ENCODE data around the gene RGS9BP. TPM values are rescaled to one million over a fixed set of nuclear protein-coding genes. Genes with fewer than 3 reads are reported as not detected.

Gene RGS9BP
- total RNA-seq, 1 experiment from 2014 or later = 0.75 TPM

DNA sequence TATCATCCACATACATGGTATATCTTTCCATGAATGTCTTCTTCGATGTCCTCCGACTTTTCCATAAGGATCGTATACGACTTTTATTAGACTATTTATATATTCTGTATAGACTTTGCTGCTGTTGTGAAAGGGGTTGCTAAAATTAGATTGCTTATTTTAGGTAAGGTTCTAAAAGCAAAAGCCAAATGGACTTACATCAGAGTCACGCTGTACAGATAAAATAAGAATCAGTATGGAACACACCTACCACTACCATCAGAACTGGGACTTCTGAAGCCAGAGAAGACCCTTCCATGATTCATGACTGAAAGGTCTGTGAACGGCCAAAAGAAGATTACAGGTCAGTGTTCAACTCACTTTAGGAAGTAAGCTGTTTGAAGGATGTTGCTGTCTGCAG lies 9.6 kb upstream of the RGS9BP start:
- Histone ChIP-seq H3K27me3 (replicated peaks; ENCODE audit: control insufficient read depth, insufficient read depth, low read length) (no peaks in the 10 kb centered on the region), H3K4me1 (peaks cover 15% of the 10 kb centered on the region), H3K36me3 (ENCODE audit: control insufficient read depth, insufficient read depth, low read length) (peaks cover 1% of the 10 kb centered on the region; the same call in 1 of the 2 replicates), H3K9me3 (no peaks in the 10 kb centered on the region), H3K4me3 (ENCODE audit: low read depth, low read length) (no peak overlapping the region)
- BruUV-seq (replicated peaks) = no TSS peak
- no peak for DNase-seq
- no peak for TF ChIP-seq CTCF (IDR thresholded peaks at IDR 0.05; ENCODE audit: insufficient read depth in 1 of 2, low read depth in 1 of 2, low read length in 1 of 2, severe bottlenecking in 1 of 2, unreplicated experiment in 1 of 2)
- no peaks in the 10 kb centered on the region for H3K9me3 Mint-ChIP-seq (ENCODE audit: unreplicated experiment)
- POLR2A ChIA-PET = no interaction called here
- no peaks in the 10 kb centered on the region for H3K27me3 Mint-ChIP-seq (ENCODE audit: insufficient read depth, unreplicated experiment)
- no peak overlapping the region for H3K4me3 Mint-ChIP-seq (ENCODE audit: unreplicated experiment)
- H3K36me3 Mint-ChIP-seq (ENCODE audit: insufficient read depth, unreplicated experiment) = peaks cover 34% of the 10 kb centered on the region
- intact Hi-C loops (cut with micrococcal nuclease; ENCODE audit: unreplicated experiment) = no loop called here
- H3K4me1 Mint-ChIP-seq (ENCODE audit: low read depth, unreplicated experiment) = peaks cover 13% of the 10 kb centered on the region
- no peak overlapping the region for H3K27ac Mint-ChIP-seq (ENCODE audit: unreplicated experiment)
- CTCF ChIA-PET = interaction anchor here (0.7 kb wide), 1 partner anchor 175 kb away, joined by 5 read pairs; no protein-coding TSS in a partner anchor

DNA sequence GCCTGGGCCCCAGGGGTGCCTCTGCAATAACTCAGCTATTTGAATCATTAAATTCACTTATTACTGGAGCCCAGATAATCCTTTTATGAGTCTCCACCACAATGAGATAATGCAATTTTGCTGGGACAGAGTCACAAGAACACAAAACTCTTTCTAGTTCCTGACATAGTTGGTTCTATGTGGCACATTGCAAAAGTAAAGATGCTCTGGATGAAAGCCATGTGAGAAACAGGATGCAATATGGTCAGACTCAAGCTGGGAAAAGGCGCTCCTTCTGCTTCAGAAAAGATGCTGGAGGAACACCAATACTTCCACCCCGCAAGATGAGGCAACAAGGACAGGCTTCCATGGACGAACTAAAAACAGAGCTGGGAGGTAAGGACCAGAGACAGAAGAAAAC lies 6.3 kb upstream of the RGS9BP start:
- H3K9me3 ChIP-seq = no peaks in the 10 kb centered on the region
- no peaks in the 10 kb centered on the region for H3K27me3 Mint-ChIP-seq (ENCODE audit: insufficient read depth, unreplicated experiment)
- peaks cover 15% of the 10 kb centered on the region for H3K4me1 ChIP-seq
- CTCF ChIA-PET = interaction anchor here (0.6 kb wide), 1 partner anchor 20 kb away, joined by 3 read pairs; no protein-coding TSS in a partner anchor
- intact Hi-C loops (cut with micrococcal nuclease; ENCODE audit: unreplicated experiment) = no loop called here
- H3K4me3 ChIP-seq (ENCODE audit: low read depth, low read length) = no peak overlapping the region
- peaks cover 31% of the 10 kb centered on the region for H3K4me1 Mint-ChIP-seq (ENCODE audit: low read depth, unreplicated experiment)
- H3K36me3 Mint-ChIP-seq (ENCODE audit: insufficient read depth, unreplicated experiment) = peaks cover 35% of the 10 kb centered on the region
- POLR2A ChIA-PET = no interaction called here
- no TSS peak for BruUV-seq (replicated peaks)
- H3K4me3 Mint-ChIP-seq (ENCODE audit: unreplicated experiment) = peak overlapping the region; percentile 52
- no peaks in the 10 kb centered on the region for H3K27me3 ChIP-seq (replicated peaks; ENCODE audit: control insufficient read depth, insufficient read depth, low read length)
- peak overlapping the region; percentile 90 for H3K27ac Mint-ChIP-seq (ENCODE audit: unreplicated experiment)
- no peak for TF ChIP-seq CTCF (IDR thresholded peaks at IDR 0.05; ENCODE audit: insufficient read depth in 1 of 2, low read depth in 1 of 2, low read length in 1 of 2, severe bottlenecking in 1 of 2, unreplicated experiment in 1 of 2)
- DNase-seq = no peak
- peaks cover 3% of the 10 kb centered on the region; the same call in 1 of the 2 replicates for H3K36me3 ChIP-seq (ENCODE audit: control insufficient read depth, insufficient read depth, low read length)
- no peaks in the 10 kb centered on the region for H3K9me3 Mint-ChIP-seq (ENCODE audit: unreplicated experiment)

- POLR2A ChIA-PET = no interaction called here
- intact Hi-C loops (cut with micrococcal nuclease; ENCODE audit: unreplicated experiment) = loop anchor here (10.0 kb wide), 2 partner anchors 77 to 267 kb away; partner anchors contain the start of gene DPY19L3
Observed at GRCh38 chr19:32671883-32672593, 3.6 kb upstream of the RGS9BP start.

More at GRCh38 chr19:32671883-32672593, 3.6 kb upstream of the RGS9BP start:
- Histone ChIP-seq H3K36me3 (ENCODE audit: control insufficient read depth, insufficient read depth, low read length) (0 out of 2 replicates have a peak, but pooled peaks cover 2% of the 10 kb centered on the region), H3K27me3 (replicated peaks; ENCODE audit: control insufficient read depth, insufficient read depth, low read length) (no peaks in the 10 kb centered on the region), H3K4me3 (ENCODE audit: low read depth, low read length) (no peak overlapping the region), H3K9me3 (no peaks in the 10 kb centered on the region), H3K4me1 (peaks cover 21% of the 10 kb centered on the region)
- TF ChIP-seq CTCF (IDR thresholded peaks at IDR 0.05; ENCODE audit: insufficient read depth in 1 of 2, low read depth in 1 of 2, low read length in 1 of 2, severe bottlenecking in 1 of 2, unreplicated experiment in 1 of 2) = no peak
- H3K27ac Mint-ChIP-seq (ENCODE audit: unreplicated experiment) = no peak overlapping the region
- CTCF ChIA-PET = no interaction called here
- H3K4me3 Mint-ChIP-seq (ENCODE audit: unreplicated experiment) = no peak overlapping the region
- no peaks in the 10 kb centered on the region for H3K9me3 Mint-ChIP-seq (ENCODE audit: unreplicated experiment)
- H3K27me3 Mint-ChIP-seq (ENCODE audit: insufficient read depth, unreplicated experiment) = no peaks in the 10 kb centered on the region
- peaks cover 31% of the 10 kb centered on the region for H3K4me1 Mint-ChIP-seq (ENCODE audit: low read depth, unreplicated experiment)
- no TSS peak for BruUV-seq (replicated peaks)
- peaks cover 38% of the 10 kb centered on the region for H3K36me3 Mint-ChIP-seq (ENCODE audit: insufficient read depth, unreplicated experiment)
- no peak for DNase-seq

Measured in Caco-2 (cell line).